Endothelial cell of umbilical vein (primary cell): ENCODE measurements around the gene LDLRAD3. TPM values are rescaled to one million over a fixed set of nuclear protein-coding genes. Genes with fewer than 3 reads are reported as not detected.

Experiments
- BruUV-seq: library from RNA; stranded (reverse); fragments of 400-500 nt; replicated peaks from 2 replicates; lab custom pipeline; 2021; lab: Mats Ljungman, UMichigan
- CTCF ChIA-PET: fragments of 300-600, 350-600 bp; sonication (Branson Sonifier 250); formaldehyde crosslinking; loops from one replicate; lab custom pipeline; 2021; ENCODE audit warnings: antibody characterized with exemption, inconsistent platforms; lab: Charles Lee
- POLR2A ChIA-PET: fragments of 300-600, 350-600 bp; sonication (Branson Sonifier 250); formaldehyde crosslinking; loops from one replicate; lab custom pipeline; 2021; ENCODE audit warnings: antibody characterized with exemption, inconsistent platforms; lab: Charles Lee
- DNase-seq: peaks from one replicate; pipeline ENCODE4 v3.0.0-alpha.2; 2011; ENCODE audit warnings: low read depth, low spot score
- FAIRE-seq: peaks from 2 replicates; lab custom pipeline; 2011; peaks lifted over from hg19 to GRCh38; lab: Jason Lieb, UNC
- H2AFZ ChIP-seq: 2 replicates; pipeline ENCODE4 v1.6.0; 2012; ENCODE audit warnings: low read depth, low read length, control low read depth, inconsistent platforms
- H3K27ac ChIP-seq: 2 replicates; pipeline ENCODE4 v1.5.1; 2011; ENCODE audit warnings: low read depth, mild to moderate bottlenecking, control low read depth, low read length, moderate library complexity; ENCODE audit not compliant: insufficient read depth
- H3K27me3 ChIP-seq, 2 experiments: 2 replicates each; pipeline versions ENCODE4 v1.6.0 to v1.6.1; 2011; ENCODE audit warnings: low read length in 2 of 2, mixed read lengths in 1 of 2; ENCODE audit not compliant: control insufficient read depth in 2 of 2, insufficient read depth in 2 of 2
- H3K36me3 ChIP-seq, 2 experiments: 2 replicates in 1 of 2; 3 replicates in 1 of 2; pipeline ENCODE4 v1.5.1; 2011; ENCODE audit warnings: low read length in 2 of 2, mild to moderate bottlenecking in 1 of 2, moderate library complexity in 1 of 2; ENCODE audit not compliant: control insufficient read depth in 2 of 2, insufficient read depth in 2 of 2; ENCODE audit errors: extremely low read depth in 1 of 2
- H3K4me1 ChIP-seq: 3 replicates; pipeline ENCODE4 v1.5.1; 2011; ENCODE audit warnings: mild to moderate bottlenecking, low read length; ENCODE audit not compliant: control insufficient read depth, insufficient read depth; ENCODE audit errors: extremely low read depth
- H3K4me2 ChIP-seq: 2 replicates; pipeline ENCODE4 v1.6.1; 2011; ENCODE audit warnings: low read length, control low read depth, mixed read lengths; ENCODE audit not compliant: insufficient read depth
- H3K4me3 ChIP-seq, 3 experiments: fragments of 200-600 bp in 1 of 3; sonication (generic), shearing (Covaris generic) in 1 of 3; replicated peaks in 1 of 3; 2 replicates each; pipeline ENCODE4 v1.5.1; 2011 to 2016; ENCODE audit warnings: control low read depth in 3 of 3, low read length in 3 of 3, mild to moderate bottlenecking in 2 of 3, inconsistent platforms in 1 of 3, low read depth in 1 of 3, moderate library complexity in 1 of 3; ENCODE audit not compliant: insufficient read depth in 1 of 3
- H3K79me2 ChIP-seq: 2 replicates; pipeline ENCODE4 v1.6.0; 2012; ENCODE audit warnings: low read length, inconsistent platforms; ENCODE audit not compliant: control insufficient read depth, insufficient read depth
- H3K9ac ChIP-seq: replicated peaks from 2 replicates; pipeline ENCODE3; 2011; ENCODE audit warnings: low read length, control low read depth; ENCODE audit not compliant: insufficient read depth; ENCODE audit errors: extremely low read depth
- H3K9me1 ChIP-seq: replicated peaks from 3 replicates; pipeline ENCODE4 v1.6.0; 2011; ENCODE audit warnings: mild to moderate bottlenecking, low read length; ENCODE audit not compliant: control insufficient read depth, insufficient read depth; ENCODE audit errors: extremely low read depth
- H3K9me3 ChIP-seq: replicated peaks from 2 replicates; pipeline ENCODE4 v1.5.1; 2012; ENCODE audit warnings: low read length, inconsistent platforms; ENCODE audit not compliant: control insufficient read depth, insufficient read depth
- H4K20me1 ChIP-seq: replicated peaks from 2 replicates; pipeline ENCODE3; 2011; ENCODE audit warnings: mild to moderate bottlenecking, low read length; ENCODE audit not compliant: control insufficient read depth, insufficient read depth; ENCODE audit errors: extremely low read depth
- EZH2 ChIP-seq: IDR thresholded peaks from 2 replicates; pipeline ENCODE4 v1.6.1; 2012; ENCODE audit warnings: borderline replicate concordance, low read depth, mild to moderate bottlenecking, moderate library complexity, low read length, inconsistent platforms; ENCODE audit not compliant: severe bottlenecking
- FOS ChIP-seq: IDR thresholded peaks from 2 replicates; pipeline ENCODE4 v1.6.1; 2011; ENCODE audit warnings: mild to moderate bottlenecking, low read length, moderate library complexity, borderline replicate concordance; ENCODE audit not compliant: insufficient read depth
- GATA2 ChIP-seq: IDR thresholded peaks from 2 replicates; pipeline ENCODE4 v1.7.0; 2011; ENCODE audit warnings: low read depth, mild to moderate bottlenecking, moderate library complexity, mixed read lengths, low read length; ENCODE audit not compliant: insufficient read length, insufficient read depth
- JUN ChIP-seq: IDR thresholded peaks from 2 replicates; pipeline ENCODE4 v1.6.1; 2011; ENCODE audit warnings: borderline replicate concordance, low read depth; ENCODE audit not compliant: insufficient read length, insufficient read depth
- MYC ChIP-seq: IDR thresholded peaks from one replicate; pipeline ENCODE4 v1.6.1; 2011; ENCODE audit warnings: mild to moderate bottlenecking, low read depth, low read length
- POLR2A ChIP-seq: IDR thresholded peaks from 2 replicates; pipeline ENCODE4 v1.6.1; 2012; ENCODE audit warnings: low read depth, mild to moderate bottlenecking, control low read depth, low read length
- POLR2AphosphoS5 ChIP-seq: IDR thresholded peaks from 2 replicates; pipeline ENCODE4 v1.6.1; 2012; ENCODE audit warnings: low read depth, mild to moderate bottlenecking, control low read depth, low read length, moderate library complexity; ENCODE audit not compliant: insufficient read depth
- dilution Hi-C: fragments of 300-500 bp; cut with MboI; formaldehyde crosslinking; loops from one replicate; pipeline ENCODE4 v1.15.0; 2019; ENCODE audit warnings: low sequenced_read_pairs; ENCODE audit not compliant: extremely low pct_ligation_motif_present
- intact Hi-C: fragments of 100-400 bp; cut with micrococcal nuclease; formaldehyde crosslinking; loops from one replicate; pipeline ENCODE4 v1.10.0; 2022
- polyA plus RNA-seq, 4 experiments: library from polyadenylated mRNA; depleted of rRNA in 3 of 4; stranded (reverse) in 3 of 4; unstranded in 1 of 4; fragments of >200 nt; gene quantifications; 2 replicates each; pipeline versions ENCODE4 v1.2.1 to v1.2.3, GENCODE V29; 2011 to 2012; ENCODE audit warnings: missing spikeins in 1 of 4
- total RNA-seq: library from RNA; stranded (reverse); gene quantifications from 2 replicates; pipeline ENCODE4 v1.2.3, GENCODE V29; 2021
- TF ChIP-seq, protein P1 (sequence below): IDR thresholded peaks from 2 replicates; pipeline ENCODE4 v1.6.1; 2011; ENCODE audit not compliant: insufficient read depth, insufficient read length
- TF ChIP-seq, protein P2 (sequence below), 2 donors: IDR thresholded peaks; 1 replicate in 1 of 2; 2 replicates in 1 of 2; pipeline ENCODE4 v1.5.1; 2011; ENCODE audit warnings: low read length in 2 of 2, mild to moderate bottlenecking in 2 of 2, moderate library complexity in 2 of 2, control low read depth in 1 of 2, inconsistent platforms in 1 of 2, low read depth in 1 of 2; ENCODE audit not compliant: insufficient read depth in 1 of 2; ENCODE audit errors: extremely low read depth in 1 of 2

The LDLRAD3 gene
- total and polyA plus RNA-seq, 2 donors (not counting 3 experiments of a cell fraction or from before 2014, with no cell fraction given): 17.9 to 25.1 TPM

DNA sequence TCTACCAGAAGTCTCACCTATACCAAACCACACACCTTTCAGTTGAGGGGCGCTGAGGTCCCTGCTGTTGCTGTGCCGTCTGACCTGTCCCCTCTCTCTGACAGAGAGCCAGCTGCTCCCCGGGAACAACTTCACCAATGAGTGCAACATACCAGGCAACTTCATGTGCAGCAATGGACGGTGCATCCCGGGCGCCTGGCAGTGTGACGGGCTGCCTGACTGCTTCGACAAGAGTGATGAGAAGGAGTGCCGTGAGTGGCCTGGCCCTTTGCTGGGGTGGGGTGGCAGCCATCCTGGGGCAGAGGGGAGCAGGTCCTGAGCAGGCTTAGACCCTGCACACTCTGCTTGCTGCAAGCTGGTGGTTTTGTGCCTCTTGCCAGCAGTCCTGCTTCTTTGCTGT lies 92.1 kb downstream of the LDLRAD3 start:
- TF ChIP-seq POLR2A: no peak
- TF ChIP-seq, protein P1, sequence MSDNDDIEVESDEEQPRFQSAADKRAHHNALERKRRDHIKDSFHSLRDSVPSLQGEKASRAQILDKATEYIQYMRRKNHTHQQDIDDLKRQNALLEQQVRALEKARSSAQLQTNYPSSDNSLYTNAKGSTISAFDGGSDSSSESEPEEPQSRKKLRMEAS: no peak
- no peak for TF ChIP-seq MYC
- TF ChIP-seq JUN: no peak
- no peak for TF ChIP-seq FOS
- no peak for TF ChIP-seq GATA2
- TF ChIP-seq POLR2AphosphoS5: no peak
- TF ChIP-seq EZH2: no peak
- TF ChIP-seq, protein P2, sequence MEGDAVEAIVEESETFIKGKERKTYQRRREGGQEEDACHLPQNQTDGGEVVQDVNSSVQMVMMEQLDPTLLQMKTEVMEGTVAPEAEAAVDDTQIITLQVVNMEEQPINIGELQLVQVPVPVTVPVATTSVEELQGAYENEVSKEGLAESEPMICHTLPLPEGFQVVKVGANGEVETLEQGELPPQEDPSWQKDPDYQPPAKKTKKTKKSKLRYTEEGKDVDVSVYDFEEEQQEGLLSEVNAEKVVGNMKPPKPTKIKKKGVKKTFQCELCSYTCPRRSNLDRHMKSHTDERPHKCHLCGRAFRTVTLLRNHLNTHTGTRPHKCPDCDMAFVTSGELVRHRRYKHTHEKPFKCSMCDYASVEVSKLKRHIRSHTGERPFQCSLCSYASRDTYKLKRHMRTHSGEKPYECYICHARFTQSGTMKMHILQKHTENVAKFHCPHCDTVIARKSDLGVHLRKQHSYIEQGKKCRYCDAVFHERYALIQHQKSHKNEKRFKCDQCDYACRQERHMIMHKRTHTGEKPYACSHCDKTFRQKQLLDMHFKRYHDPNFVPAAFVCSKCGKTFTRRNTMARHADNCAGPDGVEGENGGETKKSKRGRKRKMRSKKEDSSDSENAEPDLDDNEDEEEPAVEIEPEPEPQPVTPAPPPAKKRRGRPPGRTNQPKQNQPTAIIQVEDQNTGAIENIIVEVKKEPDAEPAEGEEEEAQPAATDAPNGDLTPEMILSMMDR (IDR thresholded peaks at IDR 0.05; ENCODE audit: extremely low read depth in 1 of 2, insufficient read depth in 1 of 2, low read depth in 1 of 2, low read length in 2 of 2): no peak
- ChIA-PET CTCF (interaction anchor here (1.8 to 3.7 kb wide), 2 partner anchors 39 to 214 kb away, joined by 5 to 34 read pairs; no protein-coding TSS in a partner anchor), POLR2A (no interaction called here)
- Histone ChIP-seq H3K9me1 (no peaks in the 10 kb centered on the region), H3K4me3 (no peak overlapping the region), H3K9ac (no peak overlapping the region), H3K4me1 (peaks cover 11% of the 10 kb centered on the region), H3K4me2 (no peak overlapping the region), H4K20me1 (no peaks in the 10 kb centered on the region), H3K27me3 (no peaks in the 10 kb centered on the region), H3K9me3 (no peaks in the 10 kb centered on the region), H2AFZ (no peak overlapping the region), H3K36me3 (peaks cover 0 to 2% of the 10 kb centered on the region in 2 experiments), H3K27ac (no peak overlapping the region), H3K79me2 (no peaks in the 10 kb centered on the region)
- intact Hi-C loops: no loop called here
- BruUV-seq: no TSS peak
- DNase-seq: no peak
- no peak for FAIRE-seq
- dilution Hi-C loops: no loop called here
